ENCODE data around the gene SPATS1.

DNA sequence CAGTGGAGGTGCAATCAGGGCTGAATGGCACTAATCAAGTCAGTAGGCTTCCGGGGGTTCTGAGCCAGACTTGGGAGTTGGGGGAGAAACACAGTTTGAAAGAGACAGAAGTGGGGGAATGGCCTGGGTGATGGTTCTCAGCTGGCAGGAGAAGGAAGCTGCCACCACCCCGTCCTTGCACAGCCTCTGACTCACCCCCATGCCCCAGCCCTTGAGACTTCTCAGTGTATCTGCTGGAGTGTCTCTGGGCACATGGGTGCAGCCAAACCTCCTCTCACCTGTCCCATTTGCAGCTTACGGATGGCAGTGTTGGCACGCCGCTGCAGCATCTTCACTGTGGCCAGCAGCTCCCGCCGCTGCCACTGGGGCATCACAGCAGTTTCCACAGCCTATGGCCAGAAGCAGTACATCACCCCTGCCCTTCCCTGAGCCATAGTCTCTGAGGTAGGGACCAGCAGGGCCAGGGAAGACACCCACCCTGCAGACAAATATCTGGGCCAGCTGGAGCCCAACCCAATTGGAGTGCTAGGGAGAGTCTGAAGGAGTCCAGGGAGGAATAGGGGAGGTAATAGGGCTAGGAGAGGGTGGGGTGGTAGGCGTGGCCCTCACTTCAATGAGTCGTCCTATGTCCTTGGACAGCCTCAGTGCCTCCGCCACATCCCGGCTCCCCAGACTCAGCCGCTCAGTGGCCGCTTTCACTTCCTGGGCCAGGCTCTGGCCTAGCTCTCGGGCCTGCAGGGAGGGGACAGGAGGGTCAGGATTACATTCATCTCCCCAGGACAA, 40.5 kb upstream of the SPATS1 start:
- TF ChIP-seq, protein P1, sequence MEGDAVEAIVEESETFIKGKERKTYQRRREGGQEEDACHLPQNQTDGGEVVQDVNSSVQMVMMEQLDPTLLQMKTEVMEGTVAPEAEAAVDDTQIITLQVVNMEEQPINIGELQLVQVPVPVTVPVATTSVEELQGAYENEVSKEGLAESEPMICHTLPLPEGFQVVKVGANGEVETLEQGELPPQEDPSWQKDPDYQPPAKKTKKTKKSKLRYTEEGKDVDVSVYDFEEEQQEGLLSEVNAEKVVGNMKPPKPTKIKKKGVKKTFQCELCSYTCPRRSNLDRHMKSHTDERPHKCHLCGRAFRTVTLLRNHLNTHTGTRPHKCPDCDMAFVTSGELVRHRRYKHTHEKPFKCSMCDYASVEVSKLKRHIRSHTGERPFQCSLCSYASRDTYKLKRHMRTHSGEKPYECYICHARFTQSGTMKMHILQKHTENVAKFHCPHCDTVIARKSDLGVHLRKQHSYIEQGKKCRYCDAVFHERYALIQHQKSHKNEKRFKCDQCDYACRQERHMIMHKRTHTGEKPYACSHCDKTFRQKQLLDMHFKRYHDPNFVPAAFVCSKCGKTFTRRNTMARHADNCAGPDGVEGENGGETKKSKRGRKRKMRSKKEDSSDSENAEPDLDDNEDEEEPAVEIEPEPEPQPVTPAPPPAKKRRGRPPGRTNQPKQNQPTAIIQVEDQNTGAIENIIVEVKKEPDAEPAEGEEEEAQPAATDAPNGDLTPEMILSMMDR (IDR thresholded peaks at IDR 0.05) = no peak
- no peak for TF ChIP-seq POLR2A (IDR thresholded peaks at IDR 0.05)
